Smooth muscle cell (in vitro differentiated cells): Measurements from ENCODE around the gene NQO2. TPM values are rescaled to one million over a fixed set of nuclear protein-coding genes. Genes with fewer than 3 reads are reported as not detected.

Source experiments
- DNase-seq: peaks from one replicate; lab custom pipeline; 2025; ENCODE audit not compliant: unreplicated experiment; lab: John Stamatoyannopoulos, UW
- H2AFZ ChIP-seq: fragments of 200-600 bp; sonication (generic); 2 replicates; pipeline ENCODE4 v1.6.0; 2016; ENCODE audit warnings: antibody characterized with exemption, low read depth, mild to moderate bottlenecking
- H3F3A ChIP-seq: fragments of 200-600 bp; sonication (generic); 2 replicates; pipeline ENCODE4 v1.6.0; 2017; ENCODE audit warnings: antibody characterized with exemption, low read depth
- H3K27ac ChIP-seq: fragments of 200-600 bp; sonication (generic); 2 replicates; pipeline ENCODE4 v1.5.1; 2016; ENCODE audit warnings: low read depth, mild to moderate bottlenecking
- H3K27me3 ChIP-seq: fragments of 200-600 bp; sonication (generic); 2 replicates; pipeline ENCODE4 v1.6.1; 2016; ENCODE audit warnings: low read depth, mild to moderate bottlenecking
- H3K36me3 ChIP-seq: fragments of 200-600 bp; sonication (generic); 2 replicates; pipeline ENCODE4 v1.5.1; 2016; ENCODE audit warnings: low read depth
- H3K4me1 ChIP-seq: fragments of 200-600 bp; sonication (generic); 2 replicates; pipeline ENCODE4 v1.5.1; 2016; ENCODE audit warnings: low read depth
- H3K4me2 ChIP-seq: fragments of 200-600 bp; sonication (generic); 2 replicates; pipeline ENCODE4 v1.6.0; 2016; ENCODE audit warnings: mild to moderate bottlenecking
- H3K4me3 ChIP-seq: fragments of 200-600 bp; sonication (generic); 2 replicates; pipeline ENCODE4 v1.5.1; 2016; ENCODE audit warnings: mild to moderate bottlenecking
- H3K79me2 ChIP-seq: fragments of 200-600 bp; sonication (generic); 2 replicates; pipeline ENCODE4 v1.6.0; 2016; ENCODE audit warnings: low read depth, mild to moderate bottlenecking
- H3K9ac ChIP-seq: fragments of 200-600 bp; sonication (generic); 2 replicates; pipeline ENCODE4 v1.6.0; 2016; ENCODE audit warnings: low read depth
- H3K9me3 ChIP-seq: fragments of 200-600 bp; sonication (generic); replicated peaks from 2 replicates; pipeline ENCODE4 v1.5.1; 2016; ENCODE audit warnings: low read depth
- H4K20me1 ChIP-seq: fragments of 200-600 bp; sonication (generic); 2 replicates; pipeline ENCODE4 v1.6.0; 2016; ENCODE audit warnings: low read depth
- WGBS: methylation state at CpG from one replicate; pipeline ENCODE4 v1.1.7; 2016; ENCODE audit warnings: low lambda C conversion rate; 5-methylcytosine and 5-hydroxymethylcytosine counted together
- polyA plus RNA-seq: library from polyadenylated mRNA; unstranded; fragments of >200 nt; fragmentation: Nextera tagmentation; extraction: Ambion mirVana; gene quantifications from 2 replicates; pipeline ENCODE4 v1.2.1, GENCODE V29; 2016
- total RNA-seq: library from RNA; depleted of rRNA; stranded (reverse); fragments of >200 nt; gene quantifications from 2 replicates; pipeline ENCODE4 v1.2.3, GENCODE V29; 2014
- TF ChIP-seq, protein P1 (sequence below): fragments of 200-600 bp; sonication (generic); IDR thresholded peaks from 2 replicates; pipeline ENCODE4 v1.5.1; 2017; ENCODE audit warnings: borderline replicate concordance, mild to moderate bottlenecking, antibody characterized with exemption; ENCODE audit not compliant: insufficient read depth, poor library complexity, severe bottlenecking

NQO2 gene
- total and polyA plus RNA-seq, 2 experiments from 2014 or later = 12.9 to 49.0 TPM

- Histone ChIP-seq H3K27me3 (no peaks in the 10 kb centered on the region), H3F3A (no peaks in the 10 kb centered on the region), H3K4me2 (no peak overlapping the region), H3K4me1 (peaks cover 27% of the 10 kb centered on the region), H3K36me3 (no peaks in the 10 kb centered on the region), H3K4me3 (no peak overlapping the region), H2AFZ (no peak overlapping the region), H3K9me3 (no peaks in the 10 kb centered on the region), H3K79me2 (no peaks in the 10 kb centered on the region), H3K27ac (no peak overlapping the region), H4K20me1 (no peaks in the 10 kb centered on the region), H3K9ac (no peak overlapping the region)
- TF ChIP-seq, protein P1, sequence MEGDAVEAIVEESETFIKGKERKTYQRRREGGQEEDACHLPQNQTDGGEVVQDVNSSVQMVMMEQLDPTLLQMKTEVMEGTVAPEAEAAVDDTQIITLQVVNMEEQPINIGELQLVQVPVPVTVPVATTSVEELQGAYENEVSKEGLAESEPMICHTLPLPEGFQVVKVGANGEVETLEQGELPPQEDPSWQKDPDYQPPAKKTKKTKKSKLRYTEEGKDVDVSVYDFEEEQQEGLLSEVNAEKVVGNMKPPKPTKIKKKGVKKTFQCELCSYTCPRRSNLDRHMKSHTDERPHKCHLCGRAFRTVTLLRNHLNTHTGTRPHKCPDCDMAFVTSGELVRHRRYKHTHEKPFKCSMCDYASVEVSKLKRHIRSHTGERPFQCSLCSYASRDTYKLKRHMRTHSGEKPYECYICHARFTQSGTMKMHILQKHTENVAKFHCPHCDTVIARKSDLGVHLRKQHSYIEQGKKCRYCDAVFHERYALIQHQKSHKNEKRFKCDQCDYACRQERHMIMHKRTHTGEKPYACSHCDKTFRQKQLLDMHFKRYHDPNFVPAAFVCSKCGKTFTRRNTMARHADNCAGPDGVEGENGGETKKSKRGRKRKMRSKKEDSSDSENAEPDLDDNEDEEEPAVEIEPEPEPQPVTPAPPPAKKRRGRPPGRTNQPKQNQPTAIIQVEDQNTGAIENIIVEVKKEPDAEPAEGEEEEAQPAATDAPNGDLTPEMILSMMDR = no peak
- no peak for DNase-seq
- WGBS = 85% methylated on average over 19 of the region's 19 CpGs
These were observed 37.4 kb downstream of the NQO2 start for GRCh38 chr6:3036861-3037637.

- TF ChIP-seq, protein P1 = no peak
- DNase-seq = no peak
- Histone ChIP-seq H3K9me3 (no peaks in the 10 kb centered on the region), H3K79me2 (no peaks in the 10 kb centered on the region), H3K4me2 (no peak overlapping the region), H3K36me3 (no peaks in the 10 kb centered on the region), H3K4me1 (peaks cover 28% of the 10 kb centered on the region), H3K27me3 (no peaks in the 10 kb centered on the region), H3K27ac (no peak overlapping the region), H2AFZ (peak overlapping the region; percentile 33), H4K20me1 (no peaks in the 10 kb centered on the region), H3K4me3 (no peak overlapping the region), H3F3A (no peaks in the 10 kb centered on the region), H3K9ac (no peak overlapping the region)
- 93% methylated on average over 7 of the region's 7 CpGs for WGBS
These were observed 38.1 kb downstream of the NQO2 start for GRCh38 chr6:3037638-3038365.

DNA sequence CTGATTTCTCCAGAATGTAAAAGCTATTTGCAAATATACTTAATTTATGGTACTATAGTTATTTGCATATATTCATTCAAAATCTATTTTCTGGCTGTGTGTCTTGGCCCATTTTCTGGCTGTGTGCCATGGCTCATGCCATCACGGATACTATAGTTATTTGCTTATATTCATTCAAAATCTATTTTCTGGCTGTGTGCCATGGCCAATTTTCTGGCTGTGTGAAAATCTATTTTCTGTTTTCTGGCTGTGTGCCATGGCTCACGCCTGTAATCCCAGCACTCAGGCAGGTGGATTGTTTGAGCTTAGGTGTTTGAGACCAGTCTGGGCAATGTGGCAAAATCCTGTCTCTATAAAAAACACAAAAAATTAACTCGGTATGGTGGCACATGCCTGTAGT, 39.7 kb downstream of the NQO2 start:
- H3K9ac ChIP-seq = no peak overlapping the region
- peaks cover 28% of the 10 kb centered on the region for H3K4me1 ChIP-seq
- no peaks in the 10 kb centered on the region for H3K79me2 ChIP-seq
- no peaks in the 10 kb centered on the region for H3K36me3 ChIP-seq
- H3K27me3 ChIP-seq = no peaks in the 10 kb centered on the region
- no peaks in the 10 kb centered on the region for H4K20me1 ChIP-seq
- H3K27ac ChIP-seq = no peak overlapping the region
- 89% methylated on average over 3 of the region's 3 CpGs for WGBS
- no peaks in the 10 kb centered on the region for H3K9me3 ChIP-seq
- no peak overlapping the region for H3K4me2 ChIP-seq
- H2AFZ ChIP-seq = no peak overlapping the region
- no peak for DNase-seq
- H3K4me3 ChIP-seq = no peak overlapping the region
- TF ChIP-seq, protein P1 = no peak
- no peaks in the 10 kb centered on the region for H3F3A ChIP-seq
